K562 (cell line): ENCODE results near the gene PPP1R14B. TPM values are rescaled to one million over a fixed set of nuclear protein-coding genes. Genes with fewer than 3 reads are reported as not detected.

ENCODE experiments used
- FOXK1 ChIP-seq: sonication (generic); formaldehyde crosslinking; IDR thresholded peaks from 2 replicates; pipeline ENCODE4 v1.8.0; 2022; ENCODE audit warnings: missing genetic modification reagents, mild to moderate bottlenecking, borderline replicate concordance
- RBM14 ChIP-seq: fragments of 200-400 bp; formaldehyde crosslinking; IDR thresholded peaks from 2 replicates; pipeline ENCODE4 v1.6.1; 2018; ENCODE audit warnings: low read depth, mild to moderate bottlenecking, low read length, moderate library complexity, borderline replicate concordance; ENCODE audit not compliant: insufficient read depth
- TCF7 ChIP-seq: sonication (generic); IDR thresholded peaks from 2 replicates; pipeline ENCODE4 v1.6.1; 2016; ENCODE audit warnings: antibody characterized with exemption, borderline replicate concordance
- TGIF2 ChIP-seq: sonication (generic); formaldehyde crosslinking; IDR thresholded peaks from 2 replicates; pipeline ENCODE4 v1.8.1; 2022; ENCODE audit warnings: mild to moderate bottlenecking, missing genetic modification reagents, moderate library complexity
- ZNF12 ChIP-seq: sonication (generic); formaldehyde crosslinking; IDR thresholded peaks from 2 replicates; pipeline ENCODE4 v1.4.0; 2020; ENCODE audit warnings: mild to moderate bottlenecking, missing genetic modification reagents
- polyA plus RNA-seq, 8 experiments: library from polyadenylated mRNA; depleted of rRNA in 4 of 8; stranded (reverse) in 5 of 8; unstranded in 3 of 8; fragments of >200 nt; fragmentation: Nextera tagmentation in 2 of 8; fragmentation: Illumina TruSeq in 1 of 8; extraction: Ambion mirVana in 2 of 8; extraction: Trizol in 1 of 8; gene quantifications; 2 replicates each; pipeline versions ENCODE4 v1.2.1 to v1.2.3, GENCODE V29; 2011 to 2014; ENCODE audit warnings: inconsistent platforms in 1 of 8, missing spikeins in 1 of 8
- total RNA-seq, 7 experiments: library from RNA; depleted of rRNA in 6 of 7; stranded (reverse); fragments of >200 nt in 6 of 7; fragmentation: Illumina TruSeq in 2 of 7; extraction: Trizol in 2 of 7; gene quantifications; 2 replicates each; pipeline versions ENCODE4 v1.2.1 to v1.2.3, GENCODE V29; 2011 to 2021; ENCODE audit warnings: low replicate concordance in 1 of 7
- TF ChIP-seq, protein P1 (sequence below), 2 experiments: fragments of 200-800 bp in 1 of 2; sonication (Bioruptor generic) in 1 of 2; sonication (generic) in 1 of 2; formaldehyde crosslinking in 1 of 2; IDR thresholded peaks in 1 of 2; conservative IDR thresholded peaks in 1 of 2; 2 replicates each; pipeline versions ENCODE4 v1.5.0 to v1.6.1; 2016 to 2020; ENCODE audit warnings: missing compliant biosample characterization in 1 of 2, missing genetic modification characterization in 1 of 2, missing genetic modification reagents in 1 of 2
- TF ChIP-seq, protein P2 (sequence below): IDR thresholded peaks from 3 replicates; pipeline ENCODE4 v1.6.1; 2011; ENCODE audit warnings: borderline replicate concordance, mild to moderate bottlenecking, moderate library complexity; ENCODE audit not compliant: insufficient read length; ENCODE audit errors: extremely low read depth
- TF ChIP-seq, protein P3 (sequence below): sonication (generic); formaldehyde crosslinking; IDR thresholded peaks from 2 replicates; pipeline ENCODE4 v1.8.1; 2022; ENCODE audit warnings: missing genetic modification reagents
- TF ChIP-seq, protein P4 (sequence below): fragments of 200-800 bp; sonication (Bioruptor generic); IDR thresholded peaks from 2 replicates; pipeline ENCODE4 v1.6.1; 2017; ENCODE audit warnings: missing genetic modification characterization, missing compliant biosample characterization
- TF ChIP-seq, protein P5 (sequence below): fragments of 250-450 bp; sonication (Bioruptor Pico); IDR thresholded peaks from 2 replicates; pipeline ENCODE4 v1.4.0; 2020; ENCODE audit warnings: mild to moderate bottlenecking, moderate library complexity, borderline replicate concordance
- TF ChIP-seq, protein P6 (sequence below), 2 experiments: fragments of 450-650 bp in 1 of 2; sonication (generic) in 1 of 2; formaldehyde crosslinking in 1 of 2; IDR thresholded peaks in 1 of 2; conservative IDR thresholded peaks in 1 of 2; 2 replicates each; pipeline versions ENCODE4 v1.6.1 to v1.8.1; 2016 to 2023; ENCODE audit warnings: mild to moderate bottlenecking in 2 of 2, moderate library complexity in 2 of 2, inconsistent platforms in 1 of 2, missing genetic modification reagents in 1 of 2

The PPP1R14B gene
- total and polyA plus RNA-seq, 9 of the 15 experiments (the other 6 are each of a cell fraction or from before 2014, with no cell fraction given), result 7.7 to 566 (median 212) TPM

DNA sequence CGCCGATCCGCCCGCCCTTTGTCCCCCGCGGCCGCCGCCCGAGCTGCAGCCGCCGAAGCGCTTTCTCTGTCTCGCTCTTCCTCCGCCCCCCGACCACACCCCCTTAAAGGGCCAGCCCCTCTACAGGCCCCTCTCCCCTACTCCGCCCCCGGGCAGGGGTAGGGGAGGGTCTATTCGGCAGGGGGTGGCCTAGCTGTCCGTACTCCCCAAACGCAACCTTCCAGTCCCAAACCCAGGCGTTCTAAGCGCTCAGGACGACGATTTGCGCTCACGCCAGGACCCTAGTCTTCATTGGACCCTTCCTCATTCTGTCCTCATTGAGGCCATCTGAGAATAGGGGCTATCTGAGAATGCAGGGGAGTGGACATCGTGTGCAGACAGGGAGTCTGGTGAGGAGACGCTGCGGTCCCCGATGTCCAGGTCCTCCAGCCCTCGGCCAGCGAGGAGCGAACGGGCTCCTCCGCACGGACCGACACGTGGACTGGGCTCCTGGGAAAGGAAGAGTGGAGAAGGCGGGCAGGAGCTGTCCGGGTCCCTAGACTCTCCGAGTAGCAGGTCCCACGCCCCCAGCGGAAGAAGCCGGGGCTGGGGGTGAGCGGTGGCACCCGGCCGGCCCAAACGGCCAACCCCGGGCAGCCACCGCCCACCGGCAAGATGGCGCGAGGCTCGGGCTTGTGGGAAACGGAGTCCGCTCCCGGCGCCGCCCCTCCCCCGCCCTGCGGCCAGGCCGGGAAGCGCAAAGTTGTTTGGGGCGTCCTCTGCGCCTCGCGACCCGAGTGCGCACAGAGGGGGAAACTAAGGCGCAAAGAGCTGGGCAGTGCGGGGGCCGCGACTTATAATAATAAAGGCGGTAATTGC lies at the start of gene PPP1R14B (continued):
- TF ChIP-seq, protein P1, sequence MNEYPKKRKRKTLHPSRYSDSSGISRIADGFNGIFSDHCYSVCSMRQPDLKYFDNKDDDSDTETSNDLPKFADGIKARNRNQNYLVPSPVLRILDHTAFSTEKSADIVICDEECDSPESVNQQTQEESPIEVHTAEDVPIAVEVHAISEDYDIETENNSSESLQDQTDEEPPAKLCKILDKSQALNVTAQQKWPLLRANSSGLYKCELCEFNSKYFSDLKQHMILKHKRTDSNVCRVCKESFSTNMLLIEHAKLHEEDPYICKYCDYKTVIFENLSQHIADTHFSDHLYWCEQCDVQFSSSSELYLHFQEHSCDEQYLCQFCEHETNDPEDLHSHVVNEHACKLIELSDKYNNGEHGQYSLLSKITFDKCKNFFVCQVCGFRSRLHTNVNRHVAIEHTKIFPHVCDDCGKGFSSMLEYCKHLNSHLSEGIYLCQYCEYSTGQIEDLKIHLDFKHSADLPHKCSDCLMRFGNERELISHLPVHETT (CRISPR knock-in tag; conservative IDR thresholded peaks at IDR 0.05 in 1 of 2, IDR thresholded peaks at IDR 0.05 in 1 of 2), result peak in 1 of 2 experiments; percentile 89; a peak in 2 of 4 replicates
- TF ChIP-seq, protein P2, sequence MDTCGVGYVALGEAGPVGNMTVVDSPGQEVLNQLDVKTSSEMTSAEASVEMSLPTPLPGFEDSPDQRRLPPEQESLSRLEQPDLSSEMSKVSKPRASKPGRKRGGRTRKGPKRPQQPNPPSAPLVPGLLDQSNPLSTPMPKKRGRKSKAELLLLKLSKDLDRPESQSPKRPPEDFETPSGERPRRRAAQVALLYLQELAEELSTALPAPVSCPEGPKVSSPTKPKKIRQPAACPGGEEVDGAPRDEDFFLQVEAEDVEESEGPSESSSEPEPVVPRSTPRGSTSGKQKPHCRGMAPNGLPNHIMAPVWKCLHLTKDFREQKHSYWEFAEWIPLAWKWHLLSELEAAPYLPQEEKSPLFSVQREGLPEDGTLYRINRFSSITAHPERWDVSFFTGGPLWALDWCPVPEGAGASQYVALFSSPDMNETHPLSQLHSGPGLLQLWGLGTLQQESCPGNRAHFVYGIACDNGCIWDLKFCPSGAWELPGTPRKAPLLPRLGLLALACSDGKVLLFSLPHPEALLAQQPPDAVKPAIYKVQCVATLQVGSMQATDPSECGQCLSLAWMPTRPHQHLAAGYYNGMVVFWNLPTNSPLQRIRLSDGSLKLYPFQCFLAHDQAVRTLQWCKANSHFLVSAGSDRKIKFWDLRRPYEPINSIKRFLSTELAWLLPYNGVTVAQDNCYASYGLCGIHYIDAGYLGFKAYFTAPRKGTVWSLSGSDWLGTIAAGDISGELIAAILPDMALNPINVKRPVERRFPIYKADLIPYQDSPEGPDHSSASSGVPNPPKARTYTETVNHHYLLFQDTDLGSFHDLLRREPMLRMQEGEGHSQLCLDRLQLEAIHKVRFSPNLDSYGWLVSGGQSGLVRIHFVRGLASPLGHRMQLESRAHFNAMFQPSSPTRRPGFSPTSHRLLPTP, result no peak
- peak; percentile 72; the same call in 1 of the 2 replicates for TF ChIP-seq FOXK1 (CRISPR knock-in tag)
- peak; percentile 43; the same call in 1 of the 2 replicates for TF ChIP-seq TGIF2 (CRISPR knock-in tag)
- TF ChIP-seq, protein P3, sequence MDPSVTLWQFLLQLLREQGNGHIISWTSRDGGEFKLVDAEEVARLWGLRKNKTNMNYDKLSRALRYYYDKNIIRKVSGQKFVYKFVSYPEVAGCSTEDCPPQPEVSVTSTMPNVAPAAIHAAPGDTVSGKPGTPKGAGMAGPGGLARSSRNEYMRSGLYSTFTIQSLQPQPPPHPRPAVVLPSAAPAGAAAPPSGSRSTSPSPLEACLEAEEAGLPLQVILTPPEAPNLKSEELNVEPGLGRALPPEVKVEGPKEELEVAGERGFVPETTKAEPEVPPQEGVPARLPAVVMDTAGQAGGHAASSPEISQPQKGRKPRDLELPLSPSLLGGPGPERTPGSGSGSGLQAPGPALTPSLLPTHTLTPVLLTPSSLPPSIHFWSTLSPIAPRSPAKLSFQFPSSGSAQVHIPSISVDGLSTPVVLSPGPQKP (CRISPR knock-in tag), result no peak
- TF ChIP-seq TCF7, result 0 out of 2 replicates have a peak, but pooled peaks have one; percentile 29
- TF ChIP-seq, protein P4, sequence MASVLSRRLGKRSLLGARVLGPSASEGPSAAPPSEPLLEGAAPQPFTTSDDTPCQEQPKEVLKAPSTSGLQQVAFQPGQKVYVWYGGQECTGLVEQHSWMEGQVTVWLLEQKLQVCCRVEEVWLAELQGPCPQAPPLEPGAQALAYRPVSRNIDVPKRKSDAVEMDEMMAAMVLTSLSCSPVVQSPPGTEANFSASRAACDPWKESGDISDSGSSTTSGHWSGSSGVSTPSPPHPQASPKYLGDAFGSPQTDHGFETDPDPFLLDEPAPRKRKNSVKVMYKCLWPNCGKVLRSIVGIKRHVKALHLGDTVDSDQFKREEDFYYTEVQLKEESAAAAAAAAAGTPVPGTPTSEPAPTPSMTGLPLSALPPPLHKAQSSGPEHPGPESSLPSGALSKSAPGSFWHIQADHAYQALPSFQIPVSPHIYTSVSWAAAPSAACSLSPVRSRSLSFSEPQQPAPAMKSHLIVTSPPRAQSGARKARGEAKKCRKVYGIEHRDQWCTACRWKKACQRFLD, result peak; percentile 76; the same call in 1 of the 2 replicates
- 0 out of 2 replicates have a peak, but pooled peaks have one; percentile 43 for TF ChIP-seq ZNF12
- TF ChIP-seq, protein P5, sequence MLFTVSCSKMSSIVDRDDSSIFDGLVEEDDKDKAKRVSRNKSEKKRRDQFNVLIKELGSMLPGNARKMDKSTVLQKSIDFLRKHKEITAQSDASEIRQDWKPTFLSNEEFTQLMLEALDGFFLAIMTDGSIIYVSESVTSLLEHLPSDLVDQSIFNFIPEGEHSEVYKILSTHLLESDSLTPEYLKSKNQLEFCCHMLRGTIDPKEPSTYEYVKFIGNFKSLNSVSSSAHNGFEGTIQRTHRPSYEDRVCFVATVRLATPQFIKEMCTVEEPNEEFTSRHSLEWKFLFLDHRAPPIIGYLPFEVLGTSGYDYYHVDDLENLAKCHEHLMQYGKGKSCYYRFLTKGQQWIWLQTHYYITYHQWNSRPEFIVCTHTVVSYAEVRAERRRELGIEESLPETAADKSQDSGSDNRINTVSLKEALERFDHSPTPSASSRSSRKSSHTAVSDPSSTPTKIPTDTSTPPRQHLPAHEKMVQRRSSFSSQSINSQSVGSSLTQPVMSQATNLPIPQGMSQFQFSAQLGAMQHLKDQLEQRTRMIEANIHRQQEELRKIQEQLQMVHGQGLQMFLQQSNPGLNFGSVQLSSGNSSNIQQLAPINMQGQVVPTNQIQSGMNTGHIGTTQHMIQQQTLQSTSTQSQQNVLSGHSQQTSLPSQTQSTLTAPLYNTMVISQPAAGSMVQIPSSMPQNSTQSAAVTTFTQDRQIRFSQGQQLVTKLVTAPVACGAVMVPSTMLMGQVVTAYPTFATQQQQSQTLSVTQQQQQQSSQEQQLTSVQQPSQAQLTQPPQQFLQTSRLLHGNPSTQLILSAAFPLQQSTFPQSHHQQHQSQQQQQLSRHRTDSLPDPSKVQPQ (CRISPR knock-in tag), result no peak
- no peak for TF ChIP-seq RBM14
- TF ChIP-seq, protein P6, sequence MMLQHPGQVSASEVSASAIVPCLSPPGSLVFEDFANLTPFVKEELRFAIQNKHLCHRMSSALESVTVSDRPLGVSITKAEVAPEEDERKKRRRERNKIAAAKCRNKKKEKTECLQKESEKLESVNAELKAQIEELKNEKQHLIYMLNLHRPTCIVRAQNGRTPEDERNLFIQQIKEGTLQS (IDR thresholded peaks at IDR 0.05), result no peak
- TF ChIP-seq, protein P6 (CRISPR knock-in tag; conservative IDR thresholded peaks at IDR 0.05), result peak; percentile 72; the same call in 1 of the 2 replicates
